Peyer's patch (tissue), 4 donors: ENCODE results near the gene NUFIP2. TPM values are rescaled to one million over a fixed set of nuclear protein-coding genes. Genes with fewer than 3 reads are reported as not detected.
"Not testable (repeated sequence)": the region's sequence is repeated elsewhere in the genome, so short reads cannot be mapped to it uniquely, and the experiment has no call there.

ENCODE experiments used
- DNase-seq, 3 donors: peaks; one replicate each; pipeline ENCODE4 v3.0.0-alpha.2; 2017 to 2019
- H3K27ac ChIP-seq, 4 donors: fragments of 200-600 bp; sonication (generic); one replicate each; pipeline ENCODE4 v1.5.1; 2016 to 2019
- H3K27me3 ChIP-seq, 2 donors: fragments of 200-600 bp; sonication (generic); one replicate each; pipeline ENCODE4 v1.5.1; 2019
- H3K36me3 ChIP-seq, 3 donors: fragments of 200-600 bp; sonication (generic); one replicate each; pipeline ENCODE4 v1.5.1; 2016 to 2019
- H3K4me1 ChIP-seq, 4 donors: fragments of 200-600 bp; sonication (generic); one replicate each; pipeline ENCODE4 v1.5.1; 2016 to 2019
- H3K4me3 ChIP-seq, 4 donors: fragments of 200-600 bp; sonication (generic); 1 replicate in 3 of 4; 2 replicates in 1 of 4; pipeline ENCODE4 v1.5.1; 2016 to 2019; ENCODE audit warnings: mild to moderate bottlenecking in 1 of 4
- H3K9me3 ChIP-seq, 4 donors: fragments of 200-600 bp; sonication (generic); one replicate each; pipeline ENCODE4 v1.5.1; 2016 to 2019; ENCODE audit warnings: mild to moderate bottlenecking in 1 of 4
- POLR2A ChIP-seq, 2 donors: fragments of 450-650 bp; IDR thresholded peaks; one replicate each; pipeline ENCODE4 v1.5.1; 2017; ENCODE audit warnings: antibody characterized with exemption in 2 of 2, mild to moderate bottlenecking in 2 of 2, moderate library complexity in 2 of 2
- total RNA-seq, 4 donors: library from RNA; depleted of rRNA; stranded (reverse); fragments of >200 nt; gene quantifications; one replicate each; pipeline ENCODE4 v1.1.0, GENCODE V29; 2016
- TF ChIP-seq, protein P1 (sequence below), 6 experiments: fragments of 450-650 bp in 4 of 6; fragments of 200-600 bp in 2 of 6; sonication (generic) in 1 of 6; IDR thresholded peaks; one replicate each; pipeline ENCODE4 v1.5.1; 2017 to 2019; ENCODE audit warnings: antibody characterized with exemption in 6 of 6, mild to moderate bottlenecking in 3 of 6, moderate library complexity in 1 of 6

NUFIP2 gene, protein sequence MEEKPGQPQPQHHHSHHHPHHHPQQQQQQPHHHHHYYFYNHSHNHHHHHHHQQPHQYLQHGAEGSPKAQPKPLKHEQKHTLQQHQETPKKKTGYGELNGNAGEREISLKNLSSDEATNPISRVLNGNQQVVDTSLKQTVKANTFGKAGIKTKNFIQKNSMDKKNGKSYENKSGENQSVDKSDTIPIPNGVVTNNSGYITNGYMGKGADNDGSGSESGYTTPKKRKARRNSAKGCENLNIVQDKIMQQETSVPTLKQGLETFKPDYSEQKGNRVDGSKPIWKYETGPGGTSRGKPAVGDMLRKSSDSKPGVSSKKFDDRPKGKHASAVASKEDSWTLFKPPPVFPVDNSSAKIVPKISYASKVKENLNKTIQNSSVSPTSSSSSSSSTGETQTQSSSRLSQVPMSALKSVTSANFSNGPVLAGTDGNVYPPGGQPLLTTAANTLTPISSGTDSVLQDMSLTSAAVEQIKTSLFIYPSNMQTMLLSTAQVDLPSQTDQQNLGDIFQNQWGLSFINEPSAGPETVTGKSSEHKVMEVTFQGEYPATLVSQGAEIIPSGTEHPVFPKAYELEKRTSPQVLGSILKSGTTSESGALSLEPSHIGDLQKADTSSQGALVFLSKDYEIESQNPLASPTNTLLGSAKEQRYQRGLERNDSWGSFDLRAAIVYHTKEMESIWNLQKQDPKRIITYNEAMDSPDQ
- total RNA-seq, result 10 to 100 TPM; 22.5 to 41.3 (median 32.5) TPM

DNA sequence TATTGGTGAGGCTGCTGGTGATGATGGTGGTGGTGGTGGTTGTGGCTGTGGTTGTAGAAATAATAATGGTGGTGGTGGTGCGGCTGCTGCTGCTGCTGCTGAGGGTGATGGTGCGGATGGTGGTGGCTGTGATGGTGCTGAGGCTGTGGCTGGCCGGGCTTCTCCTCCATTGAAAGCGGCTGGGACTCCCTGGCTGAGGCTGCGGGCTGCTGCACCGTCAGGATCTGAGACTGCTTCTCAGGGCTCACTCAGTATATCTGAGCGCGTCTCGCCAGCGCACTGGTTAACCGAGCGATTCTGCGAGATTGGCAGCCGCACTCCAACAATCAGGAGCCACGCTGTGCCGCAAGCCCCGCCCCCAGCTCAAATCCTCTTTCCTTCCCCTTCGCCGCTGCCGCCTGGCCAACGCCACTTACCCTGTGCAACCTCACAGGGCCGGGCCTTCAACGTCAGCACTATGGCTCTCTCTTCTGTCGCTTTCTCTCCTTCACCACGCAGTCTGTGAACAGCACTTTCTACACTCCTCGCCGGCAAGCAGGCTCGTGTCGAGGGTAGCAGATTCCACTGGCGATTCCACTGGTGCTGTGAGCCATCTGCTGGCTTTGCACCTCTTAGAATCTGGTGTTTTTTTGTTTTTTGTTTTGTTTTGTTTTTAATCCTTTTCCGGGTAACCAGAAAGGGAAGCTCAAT is at the start of gene NUFIP2:
NUFIP2 (minus strand) TSS at position 259 of the 690 bp plus-strand sequence; CDS start at position 170, 89 bp downstream.
- TF ChIP-seq POLR2A (IDR thresholded peaks at IDR 0.05), result peak; percentile 100
- TF ChIP-seq, protein P1, sequence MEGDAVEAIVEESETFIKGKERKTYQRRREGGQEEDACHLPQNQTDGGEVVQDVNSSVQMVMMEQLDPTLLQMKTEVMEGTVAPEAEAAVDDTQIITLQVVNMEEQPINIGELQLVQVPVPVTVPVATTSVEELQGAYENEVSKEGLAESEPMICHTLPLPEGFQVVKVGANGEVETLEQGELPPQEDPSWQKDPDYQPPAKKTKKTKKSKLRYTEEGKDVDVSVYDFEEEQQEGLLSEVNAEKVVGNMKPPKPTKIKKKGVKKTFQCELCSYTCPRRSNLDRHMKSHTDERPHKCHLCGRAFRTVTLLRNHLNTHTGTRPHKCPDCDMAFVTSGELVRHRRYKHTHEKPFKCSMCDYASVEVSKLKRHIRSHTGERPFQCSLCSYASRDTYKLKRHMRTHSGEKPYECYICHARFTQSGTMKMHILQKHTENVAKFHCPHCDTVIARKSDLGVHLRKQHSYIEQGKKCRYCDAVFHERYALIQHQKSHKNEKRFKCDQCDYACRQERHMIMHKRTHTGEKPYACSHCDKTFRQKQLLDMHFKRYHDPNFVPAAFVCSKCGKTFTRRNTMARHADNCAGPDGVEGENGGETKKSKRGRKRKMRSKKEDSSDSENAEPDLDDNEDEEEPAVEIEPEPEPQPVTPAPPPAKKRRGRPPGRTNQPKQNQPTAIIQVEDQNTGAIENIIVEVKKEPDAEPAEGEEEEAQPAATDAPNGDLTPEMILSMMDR (IDR thresholded peaks at IDR 0.05), result no peak
- peak; percentile 99 to 100 (median 99) for DNase-seq
- Histone ChIP-seq H3K36me3 (no peaks in the 10 kb centered on the region), H3K9me3 (no peaks in the 10 kb centered on the region), H3K27ac (peak within 1 kb of the TSS; percentile 94 to 100 (median 99)), H3K27me3 (no peaks in the 10 kb centered on the region), H3K4me3 (peak within 1 kb of the TSS; percentile 67 to 98 (median 95)), H3K4me1 (peaks cover 0 to 26% (median 7%) of the 10 kb centered on the region in 4 donors)

DNA sequence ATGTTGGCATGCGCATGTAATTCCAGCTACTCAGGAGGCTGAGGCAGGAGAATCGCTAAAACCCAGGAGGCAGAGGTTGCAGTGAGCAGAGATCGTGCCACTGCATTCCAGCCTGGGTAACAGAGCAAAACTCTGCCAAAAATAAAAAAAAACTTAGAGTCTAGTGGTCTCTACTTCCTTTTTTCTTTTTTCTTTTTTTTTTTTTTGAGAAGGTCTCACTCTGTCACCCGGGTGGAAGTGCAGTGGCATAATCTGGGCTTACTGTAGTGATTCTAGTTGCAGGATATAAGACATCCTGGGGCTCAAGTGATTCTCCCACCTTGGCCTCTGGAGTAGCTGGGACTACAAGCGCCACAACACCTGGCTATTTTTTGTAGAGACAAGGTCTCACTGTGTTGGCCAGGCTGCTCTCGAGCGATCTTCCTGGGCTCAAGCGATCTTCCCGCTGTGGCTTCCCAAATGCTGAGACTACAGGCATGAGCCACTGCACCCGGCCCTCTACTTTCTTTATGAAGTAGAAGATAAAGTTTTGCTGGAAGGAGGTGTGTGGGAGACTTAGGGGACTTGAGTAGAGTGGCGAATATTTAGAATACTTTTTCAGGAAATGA is 48.3 kb upstream of the NUFIP2 start:
- Histone ChIP-seq H3K36me3 (no peaks in the 10 kb centered on the region), H3K4me3 (no peak overlapping the region), H3K4me1 (no peaks in the 10 kb centered on the region), H3K9me3 (no peaks in the 10 kb centered on the region), H3K27me3 (no peaks in the 10 kb centered on the region), H3K27ac (no peak overlapping the region)
- TF ChIP-seq, protein P1 (IDR thresholded peaks at IDR 0.05), result no peak
- no peak for TF ChIP-seq POLR2A (IDR thresholded peaks at IDR 0.05)
- DNase-seq, result no peak

DNA sequence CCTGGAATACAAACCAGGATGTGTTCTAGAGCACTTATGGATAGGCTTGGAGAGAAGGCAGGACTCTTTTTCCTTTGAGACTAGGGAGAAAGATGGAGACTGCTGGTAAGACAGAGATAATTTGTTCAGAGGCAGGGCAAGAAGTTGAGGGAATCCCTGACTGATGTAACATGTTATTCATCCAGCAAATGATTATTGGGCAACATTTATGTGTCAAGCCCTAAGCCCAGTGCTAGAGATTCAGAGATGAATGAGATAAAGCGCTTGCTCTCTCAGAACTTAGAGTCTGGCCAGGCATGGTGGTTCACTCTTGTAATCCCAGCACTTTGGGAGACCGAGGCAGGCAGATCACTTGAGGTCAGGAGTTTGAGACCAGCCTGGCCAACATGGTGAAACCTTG is 47.8 kb upstream of the NUFIP2 start:
- no peak overlapping the region for H3K4me3 ChIP-seq
- TF ChIP-seq, protein P1 (IDR thresholded peaks at IDR 0.05), result no peak
- no peak for TF ChIP-seq POLR2A (IDR thresholded peaks at IDR 0.05)

DNA sequence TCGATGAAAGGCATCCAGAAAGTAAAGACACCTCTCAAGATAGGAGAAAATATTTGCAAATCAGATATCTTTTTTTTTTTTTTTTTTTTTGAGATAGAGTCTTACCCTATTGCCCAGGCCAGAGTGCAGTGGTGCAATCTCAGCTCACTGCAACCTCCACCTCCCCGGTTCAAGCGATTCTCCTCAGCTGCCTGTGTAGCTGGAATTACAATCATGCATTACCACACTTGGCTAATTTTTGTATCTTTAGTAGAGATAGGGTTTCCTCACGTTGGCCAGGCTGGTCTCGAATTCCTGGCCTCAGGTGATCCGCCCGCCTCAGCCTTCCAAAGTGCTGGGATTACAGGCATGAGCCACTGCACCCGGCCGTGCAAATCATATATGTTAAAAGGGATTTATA is 45.1 kb upstream of the NUFIP2 start:
- DNase-seq, H3K9me3 ChIP-seq, H3K4me1 ChIP-seq, H3K27ac ChIP-seq, H3K4me3 ChIP-seq, H3K36me3 ChIP-seq, H3K27me3 ChIP-seq: not testable (repeated sequence)

More for the DNA sequence above, 47.8 kb upstream of the NUFIP2 start:
- H3K4me1 ChIP-seq, result no peaks in the 10 kb centered on the region
- H3K36me3 ChIP-seq, result no peaks in the 10 kb centered on the region
- H3K9me3 ChIP-seq, result no peaks in the 10 kb centered on the region
- no peaks in the 10 kb centered on the region for H3K27me3 ChIP-seq
- no peak overlapping the region for H3K27ac ChIP-seq
- DNase-seq, result no peak

DNA sequence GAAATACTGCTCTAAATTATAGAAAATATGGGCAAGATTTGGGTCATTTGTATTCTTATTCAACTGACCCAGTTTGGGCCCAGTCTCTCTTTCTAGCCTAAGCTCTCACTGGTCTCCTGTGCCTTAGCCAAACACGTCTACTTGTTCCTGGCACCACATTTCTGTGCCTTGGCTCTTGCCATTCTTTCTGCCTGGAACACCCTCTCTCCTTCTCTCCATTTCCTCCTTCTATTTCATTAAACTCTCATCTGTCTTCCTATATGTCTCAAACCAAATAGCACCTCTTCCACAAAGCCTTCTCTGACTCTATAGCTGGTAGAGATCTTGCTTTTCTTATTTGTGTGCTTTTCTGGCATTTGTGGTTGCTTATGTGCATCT is 37.7 kb upstream of the NUFIP2 start:
- Histone ChIP-seq H3K4me1 (no peaks in the 10 kb centered on the region), H3K4me3 (no peak overlapping the region), H3K27me3 (no peaks in the 10 kb centered on the region), H3K9me3 (no peaks in the 10 kb centered on the region), H3K27ac (no peak overlapping the region), H3K36me3 (no peaks in the 10 kb centered on the region)
- no peak for DNase-seq
- TF ChIP-seq, protein P1 (IDR thresholded peaks at IDR 0.05), result no peak
- no peak for TF ChIP-seq POLR2A (IDR thresholded peaks at IDR 0.05)
